Fibroblast of lung (primary cell): Measurements from ENCODE around the gene ARID2. TPM values are rescaled to one million over a fixed set of nuclear protein-coding genes. Genes with fewer than 3 reads are reported as not detected.

Experiments
- DNase-seq, 2 donors: peaks; one replicate each; pipeline versions ENCODE4 v3.0.0 to v3.0.0-alpha.2; 2010; ENCODE audit warnings: low read depth in 2 of 2
- H2AFZ ChIP-seq: 2 replicates; pipeline ENCODE4 v1.5.1; 2012; ENCODE audit warnings: low read length, control low read depth, inconsistent platforms
- H3K27ac ChIP-seq: 2 replicates; pipeline ENCODE4 v1.5.1; 2011; ENCODE audit warnings: low read length, control low read depth; ENCODE audit not compliant: insufficient read depth
- H3K27me3 ChIP-seq: 2 replicates; pipeline ENCODE4 v1.5.1; 2011; ENCODE audit warnings: mild to moderate bottlenecking, low read length; ENCODE audit not compliant: control insufficient read depth, insufficient read depth
- H3K36me3 ChIP-seq: 2 replicates; pipeline ENCODE4 v1.5.1; 2011; ENCODE audit warnings: low read length; ENCODE audit not compliant: control insufficient read depth, insufficient read depth
- H3K4me1 ChIP-seq: 2 replicates; pipeline ENCODE4 v1.5.1; 2011; ENCODE audit warnings: low read length; ENCODE audit not compliant: control insufficient read depth, insufficient read depth; ENCODE audit errors: extremely low read depth
- H3K4me2 ChIP-seq: 2 replicates; pipeline ENCODE4 v1.5.1; 2011; ENCODE audit warnings: low read length, control low read depth; ENCODE audit not compliant: insufficient read depth; ENCODE audit errors: extremely low read depth
- H3K4me3 ChIP-seq, 4 experiments: fragments of 200-600 bp in 1 of 4; sonication (generic) in 1 of 4; replicated peaks in 1 of 4; 2 replicates each; pipeline ENCODE4 v1.5.1; 2011 to 2016; ENCODE audit warnings: low read length in 4 of 4, low read depth in 3 of 4, mild to moderate bottlenecking in 3 of 4, control low read depth in 2 of 4, inconsistent platforms in 1 of 4, mixed read lengths in 1 of 4; ENCODE audit not compliant: insufficient read depth in 1 of 4; ENCODE audit errors: control extremely low read depth in 1 of 4
- H3K79me2 ChIP-seq: 2 replicates; pipeline ENCODE4 v1.5.1; 2012; ENCODE audit warnings: mild to moderate bottlenecking, low read length, inconsistent platforms; ENCODE audit not compliant: control insufficient read depth, insufficient read depth
- H3K9ac ChIP-seq: 2 replicates; pipeline ENCODE4 v1.5.1; 2011; ENCODE audit warnings: mild to moderate bottlenecking, low read length, control low read depth; ENCODE audit not compliant: insufficient read depth
- H3K9me3 ChIP-seq: 2 replicates; pipeline ENCODE4 v1.5.1; 2012; ENCODE audit warnings: low read depth, low read length; ENCODE audit not compliant: control insufficient read depth, insufficient read depth
- H4K20me1 ChIP-seq: 2 replicates; pipeline ENCODE4 v1.5.1; 2011; ENCODE audit warnings: low read length; ENCODE audit not compliant: control insufficient read depth, insufficient read depth; ENCODE audit errors: extremely low read depth
- EZH2 ChIP-seq: IDR thresholded peaks from 2 replicates; pipeline ENCODE4 v1.5.1; 2012; ENCODE audit warnings: low read length, control low read depth, mild to moderate bottlenecking; ENCODE audit errors: missing control alignments
- polyA plus RNA-seq, 2 donors: library from polyadenylated mRNA; depleted of rRNA in 1 of 2; stranded (reverse) in 1 of 2; unstranded in 1 of 2; fragments of >200 nt; gene quantifications; 2 replicates each; pipeline ENCODE4 v1.2.1, GENCODE V29; 2011 to 2012; ENCODE audit warnings: missing spikeins in 1 of 2
- total RNA-seq: library from RNA; depleted of rRNA; stranded (reverse); fragments of >200 nt; gene quantifications from 2 replicates; pipeline ENCODE4 v1.2.1, GENCODE V29; 2014
- TF ChIP-seq, protein P1 (sequence below), 2 donors: IDR thresholded peaks in 1 of 2; conservative IDR thresholded peaks in 1 of 2; 1 replicate in 1 of 2; 2 replicates in 1 of 2; pipeline ENCODE4 v1.5.1; 2011 to 2012; ENCODE audit warnings: low read length in 2 of 2, control low read depth in 1 of 2, inconsistent platforms in 1 of 2, low read depth in 1 of 2, mild to moderate bottlenecking in 1 of 2

ARID2 gene
- total and polyA plus RNA-seq, 2 donors (not counting 1 experiment from before 2014, with no cell fraction given): 14.5 to 15.7 TPM

DNA sequence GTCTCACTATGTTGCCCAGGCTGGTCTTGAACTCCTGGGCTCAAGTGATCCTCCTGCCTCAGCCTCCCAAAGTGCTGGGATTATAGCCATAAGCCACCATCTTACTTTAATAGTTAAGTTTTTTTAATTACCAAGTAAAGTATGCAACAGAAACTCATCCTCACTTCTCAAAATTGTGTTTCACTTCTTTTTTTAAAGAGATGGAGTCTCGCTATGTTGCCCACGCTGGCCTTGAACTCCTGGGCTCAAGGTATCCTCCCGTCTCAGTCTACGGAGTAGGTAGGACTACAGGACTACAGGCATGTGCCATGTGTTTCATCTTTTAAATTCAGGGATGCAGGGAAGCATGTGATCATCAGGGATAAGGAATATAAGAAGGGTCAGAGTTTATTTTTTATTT, 17.2 kb upstream of the ARID2 start:
- H3K4me2 ChIP-seq: no peak overlapping the region
- H4K20me1 ChIP-seq: no peaks in the 10 kb centered on the region
- TF ChIP-seq, protein P1, sequence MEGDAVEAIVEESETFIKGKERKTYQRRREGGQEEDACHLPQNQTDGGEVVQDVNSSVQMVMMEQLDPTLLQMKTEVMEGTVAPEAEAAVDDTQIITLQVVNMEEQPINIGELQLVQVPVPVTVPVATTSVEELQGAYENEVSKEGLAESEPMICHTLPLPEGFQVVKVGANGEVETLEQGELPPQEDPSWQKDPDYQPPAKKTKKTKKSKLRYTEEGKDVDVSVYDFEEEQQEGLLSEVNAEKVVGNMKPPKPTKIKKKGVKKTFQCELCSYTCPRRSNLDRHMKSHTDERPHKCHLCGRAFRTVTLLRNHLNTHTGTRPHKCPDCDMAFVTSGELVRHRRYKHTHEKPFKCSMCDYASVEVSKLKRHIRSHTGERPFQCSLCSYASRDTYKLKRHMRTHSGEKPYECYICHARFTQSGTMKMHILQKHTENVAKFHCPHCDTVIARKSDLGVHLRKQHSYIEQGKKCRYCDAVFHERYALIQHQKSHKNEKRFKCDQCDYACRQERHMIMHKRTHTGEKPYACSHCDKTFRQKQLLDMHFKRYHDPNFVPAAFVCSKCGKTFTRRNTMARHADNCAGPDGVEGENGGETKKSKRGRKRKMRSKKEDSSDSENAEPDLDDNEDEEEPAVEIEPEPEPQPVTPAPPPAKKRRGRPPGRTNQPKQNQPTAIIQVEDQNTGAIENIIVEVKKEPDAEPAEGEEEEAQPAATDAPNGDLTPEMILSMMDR (conservative IDR thresholded peaks at IDR 0.05 in 1 of 2, IDR thresholded peaks at IDR 0.05 in 1 of 2; ENCODE audit: low read depth in 1 of 2, low read length in 2 of 2): no peak
- TF ChIP-seq EZH2: no peak
- H3K27ac ChIP-seq: no peak overlapping the region
- no peaks in the 10 kb centered on the region for H3K9me3 ChIP-seq
- no peak overlapping the region for H2AFZ ChIP-seq
- no peak overlapping the region for H3K4me3 ChIP-seq
- H3K4me1 ChIP-seq: no peaks in the 10 kb centered on the region
- H3K9ac ChIP-seq: no peak overlapping the region
- H3K36me3 ChIP-seq: no peaks in the 10 kb centered on the region
- no peak for DNase-seq
- no peaks in the 10 kb centered on the region for H3K27me3 ChIP-seq
- no peaks in the 10 kb centered on the region for H3K79me2 ChIP-seq

DNA sequence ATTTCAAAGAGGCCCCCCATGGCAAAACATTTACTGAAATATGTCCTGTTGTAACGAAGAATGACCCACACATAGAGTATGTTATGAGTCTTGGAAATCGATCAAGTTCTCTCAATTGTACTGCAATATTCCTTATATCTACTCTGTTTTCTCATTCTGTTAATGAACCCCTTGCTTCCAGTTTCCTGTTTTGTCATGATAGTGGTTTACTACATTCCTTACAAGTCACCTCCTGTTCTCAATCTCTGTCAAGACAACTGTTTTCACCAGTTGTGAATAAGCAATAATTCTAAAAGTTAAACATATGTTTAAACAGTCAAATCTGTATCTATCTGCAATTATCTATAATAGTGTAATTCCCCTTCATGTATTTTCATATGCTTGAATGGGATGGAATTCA, 16.4 kb upstream of the ARID2 start:
- H4K20me1 ChIP-seq: no peaks in the 10 kb centered on the region
- no peak overlapping the region for H3K4me2 ChIP-seq
- no peak overlapping the region for H3K9ac ChIP-seq
- H3K27ac ChIP-seq: no peak overlapping the region
- no peaks in the 10 kb centered on the region for H3K79me2 ChIP-seq
- no peak overlapping the region for H2AFZ ChIP-seq
- no peak overlapping the region for H3K4me3 ChIP-seq
- H3K9me3 ChIP-seq: no peaks in the 10 kb centered on the region
- DNase-seq: peak; percentile 24 to 60
- H3K36me3 ChIP-seq: no peaks in the 10 kb centered on the region
- no peaks in the 10 kb centered on the region for H3K4me1 ChIP-seq
- TF ChIP-seq, protein P1 (conservative IDR thresholded peaks at IDR 0.05 in 1 of 2, IDR thresholded peaks at IDR 0.05 in 1 of 2; ENCODE audit: low read depth in 1 of 2, low read length in 2 of 2): no peak
- TF ChIP-seq EZH2: no peak
- no peaks in the 10 kb centered on the region for H3K27me3 ChIP-seq

DNA sequence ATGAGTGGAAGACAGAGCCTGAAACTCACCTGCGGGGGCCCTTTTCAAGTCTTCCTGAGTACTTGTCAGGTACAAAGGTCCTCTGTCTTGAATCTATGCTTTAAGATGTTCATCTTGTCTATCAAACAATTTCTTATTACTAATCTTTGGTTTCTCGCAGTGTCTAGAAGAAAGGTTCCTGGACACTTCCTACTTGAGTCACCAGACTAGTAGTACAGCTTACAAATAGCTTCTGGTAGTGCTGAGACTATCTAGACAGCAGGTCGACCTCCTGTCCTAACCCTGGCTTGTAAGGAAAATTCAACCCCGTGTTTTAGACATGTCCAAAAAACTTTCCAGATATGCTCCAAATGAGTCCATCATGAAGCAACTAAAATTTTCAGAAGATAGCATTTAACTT, 11.2 kb upstream of the ARID2 start:
- no peak overlapping the region for H3K9ac ChIP-seq
- H3K36me3 ChIP-seq: no peaks in the 10 kb centered on the region
- no peak overlapping the region for H2AFZ ChIP-seq
- H3K4me3 ChIP-seq: no peak overlapping the region
- H3K79me2 ChIP-seq: peaks cover 17% of the 10 kb centered on the region
- H3K27ac ChIP-seq: no peak overlapping the region
- H4K20me1 ChIP-seq: no peaks in the 10 kb centered on the region
- no peaks in the 10 kb centered on the region for H3K4me1 ChIP-seq
- H3K4me2 ChIP-seq: no peak overlapping the region
- no peak for DNase-seq
- H3K9me3 ChIP-seq: no peaks in the 10 kb centered on the region
- TF ChIP-seq EZH2: no peak
- TF ChIP-seq, protein P1 (conservative IDR thresholded peaks at IDR 0.05 in 1 of 2, IDR thresholded peaks at IDR 0.05 in 1 of 2; ENCODE audit: low read depth in 1 of 2, low read length in 2 of 2): no peak
- no peaks in the 10 kb centered on the region for H3K27me3 ChIP-seq
